Glutamatergic neuron (in vitro differentiated cells): Measurements from ENCODE around the gene KRTAP1-4. TPM values are rescaled to one million over a fixed set of nuclear protein-coding genes. Genes with fewer than 3 reads are reported as not detected.
"Not testable (repeated sequence)": the region's sequence is repeated elsewhere in the genome, so short reads cannot be mapped to it uniquely, and the experiment has no call there.

Experiments used
- DNase-seq: peaks from one replicate; pipeline ENCODE4 v3.0.0; 2022
- H3K27ac Mint-ChIP-seq: one replicate; pipeline ENCODE4 v1.8.0; 2020; ENCODE audit warnings: mild to moderate bottlenecking, mixed read lengths, inconsistent platforms; ENCODE audit not compliant: unreplicated experiment
- H3K27me3 Mint-ChIP-seq: one replicate; pipeline ENCODE4 v1.8.0; 2020; ENCODE audit warnings: mild to moderate bottlenecking, moderate library complexity, mixed read lengths, inconsistent platforms; ENCODE audit not compliant: unreplicated experiment
- H3K36me3 Mint-ChIP-seq: one replicate; pipeline ENCODE4 v1.8.0; 2020; ENCODE audit warnings: mild to moderate bottlenecking, mixed read lengths, inconsistent platforms; ENCODE audit not compliant: unreplicated experiment
- H3K4me1 Mint-ChIP-seq: one replicate; pipeline ENCODE4 v1.8.0; 2020; ENCODE audit warnings: mild to moderate bottlenecking, low read depth, mixed read lengths, inconsistent platforms; ENCODE audit not compliant: unreplicated experiment
- H3K4me3 Mint-ChIP-seq: one replicate; pipeline ENCODE4 v1.8.0; 2020; ENCODE audit warnings: mild to moderate bottlenecking, mixed read lengths, inconsistent platforms; ENCODE audit not compliant: unreplicated experiment
- H3K9me3 Mint-ChIP-seq: one replicate; pipeline ENCODE4 v1.8.0; 2020; ENCODE audit warnings: mild to moderate bottlenecking, moderate library complexity, mixed read lengths, inconsistent platforms; ENCODE audit not compliant: unreplicated experiment
- CTCF ChIP-seq: fragments of 200-600 bp; sonication (generic); IDR thresholded peaks from one replicate; pipeline ENCODE4 v1.5.0; 2021; ENCODE audit not compliant: partially characterized antibody, unreplicated experiment
- total RNA-seq: library from RNA; stranded (reverse); fragmentation: NEBNext Ultra II Directional; extraction: Animal tissue kit (Norgen Biotek cat#: 25700); gene quantifications from one replicate; pipeline ENCODE4 v1.2.1, GENCODE V29; 2021; ENCODE audit not compliant: unreplicated experiment

KRTAP1-4 gene
- total RNA-seq, 1 donor from 2014 or later: not detected

GRCh38 chr17:41042953-41043352 lies 13.0 kb upstream of the KRTAP1-4 start:
- Mint-ChIP-seq H3K27ac (no peak overlapping the region), H3K9me3 (peaks cover 7% of the 10 kb centered on the region), H3K36me3 (no peaks in the 10 kb centered on the region), H3K4me3 (no peak overlapping the region), H3K27me3 (peaks cover 2% of the 10 kb centered on the region), H3K4me1 (peaks cover 3% of the 10 kb centered on the region)
- DNase-seq: no peak
- no peak for TF ChIP-seq CTCF

- not testable (repeated sequence) for H3K27ac Mint-ChIP-seq, H3K4me1 Mint-ChIP-seq, H3K4me3 Mint-ChIP-seq, H3K27me3 Mint-ChIP-seq, H3K36me3 Mint-ChIP-seq, H3K9me3 Mint-ChIP-seq
- DNase-seq: peak; percentile 44
Observed at GRCh38 chr17:41040783-41041571, 11.0 kb upstream of the KRTAP1-4 start, which contains the start of gene KRTAP1-1. Gene KRTAP1-1, minus strand, starts transcription at chr17:41041450. Its CDS starts 53 bp downstream, at chr17:41041397.

- no peak overlapping the region for H3K4me3 Mint-ChIP-seq
- no peak overlapping the region for H3K27ac Mint-ChIP-seq
Observed at GRCh38 chr17:41037853-41038350, 7.9 kb upstream of the KRTAP1-4 start.

GRCh38 chr17:41034346-41034935 lies 4.4 kb upstream of the KRTAP1-4 start, which contains the start of gene KRTAP1-3:
Gene KRTAP1-3, minus strand, starts transcription at chr17:41034874. Its CDS starts 53 bp downstream, at chr17:41034821.
- not testable (repeated sequence) for H3K9me3 Mint-ChIP-seq, H3K36me3 Mint-ChIP-seq, H3K4me1 Mint-ChIP-seq, H3K4me3 Mint-ChIP-seq, H3K27me3 Mint-ChIP-seq
- H3K27ac Mint-ChIP-seq: peak within 1 kb of the TSS; percentile 15
- DNase-seq: peak; percentile 23

More at GRCh38 chr17:41037853-41038350, 7.9 kb upstream of the KRTAP1-4 start:
- no peak for DNase-seq
- no peaks in the 10 kb centered on the region for H3K36me3 Mint-ChIP-seq
- no peaks in the 10 kb centered on the region for H3K27me3 Mint-ChIP-seq
- no peak for TF ChIP-seq CTCF
- H3K4me1 Mint-ChIP-seq: peaks cover 3% of the 10 kb centered on the region
- H3K9me3 Mint-ChIP-seq: peaks cover 13% of the 10 kb centered on the region

GRCh38 chr17:41026715-41027471 lies 3.1 kb downstream of the KRTAP1-4 start, which contains the start of gene KRTAP1-5:
Gene KRTAP1-5, minus strand, starts transcription at chr17:41027208. Its CDS starts 53 bp downstream, at chr17:41027155.
- Mint-ChIP-seq H3K27ac (peak within 1 kb of the TSS; percentile 24), H3K4me1 (no peaks in the 10 kb centered on the region), H3K4me3 (no peak within 1 kb of the TSS), H3K36me3 (no peaks in the 10 kb centered on the region), H3K27me3 (no peaks in the 10 kb centered on the region), H3K9me3 (peaks cover 2% of the 10 kb centered on the region)
- DNase-seq: peak; percentile 23
- no peak for TF ChIP-seq CTCF
